Liver (tissue), 9 donors: Measurements from ENCODE around the gene SP1. TPM values are rescaled to one million over a fixed set of nuclear protein-coding genes. Genes with fewer than 3 reads are reported as not detected.

Source experiments
- DNase-seq: peaks from one replicate; pipeline ENCODE4 v3.0.0-alpha.2; 2017; ENCODE audit warnings: low spot score
- H3K27ac ChIP-seq, 2 donors: one replicate each; pipeline ENCODE4 v1.7.0; 2013; ENCODE audit warnings: inconsistent platforms in 2 of 2, low read length in 2 of 2, control low read depth in 1 of 2, low read depth in 1 of 2, mild to moderate bottlenecking in 1 of 2
- H3K27me3 ChIP-seq, 4 donors: one replicate each; pipeline versions ENCODE4 v1.6.1 to v1.7.0; 2013; ENCODE audit warnings: low read length in 3 of 4, inconsistent platforms in 1 of 4, mild to moderate bottlenecking in 1 of 4, moderate library complexity in 1 of 4; ENCODE audit not compliant: control insufficient read depth in 4 of 4, insufficient read depth in 4 of 4
- H3K36me3 ChIP-seq, 4 donors: one replicate each; pipeline versions ENCODE4 v1.6.1 to v1.7.0; 2013; ENCODE audit warnings: low read length in 3 of 4, mild to moderate bottlenecking in 3 of 4, low read depth in 1 of 4, moderate library complexity in 1 of 4; ENCODE audit not compliant: control insufficient read depth in 4 of 4, insufficient read depth in 3 of 4
- H3K4me1 ChIP-seq, 4 donors: one replicate each; pipeline versions ENCODE4 v1.6.1 to v1.7.0; 2013; ENCODE audit warnings: low read length in 3 of 4, mild to moderate bottlenecking in 3 of 4, moderate library complexity in 1 of 4; ENCODE audit not compliant: control insufficient read depth in 4 of 4, insufficient read depth in 4 of 4
- H3K4me3 ChIP-seq, 3 donors: one replicate each; pipeline versions ENCODE4 v1.6.1 to v1.7.0; 2013; ENCODE audit warnings: low read length in 3 of 3, control low read depth in 1 of 3, low read depth in 1 of 3, mild to moderate bottlenecking in 1 of 3
- H3K9ac ChIP-seq, 2 donors: one replicate each; pipeline ENCODE4 v1.7.0; 2013; ENCODE audit warnings: low read length in 2 of 2, mild to moderate bottlenecking in 2 of 2, moderate library complexity in 2 of 2, control low read depth in 1 of 2, low read depth in 1 of 2
- H3K9me3 ChIP-seq, 4 donors: one replicate each; pipeline versions ENCODE4 v1.6.1 to v1.7.0; 2013; ENCODE audit warnings: low read length in 3 of 4; ENCODE audit not compliant: control insufficient read depth in 4 of 4
- ATF3 ChIP-seq: IDR thresholded peaks from 2 replicates; pipeline ENCODE4 v1.6.1; 2016; ENCODE audit warnings: antibody characterized with exemption
- CTCF ChIP-seq: fragments of 150-350 bp; IDR thresholded peaks from 2 replicates; pipeline ENCODE4 v1.5.1; 2017; ENCODE audit warnings: improper control_type of control experiment, low read depth, low read length; ENCODE audit not compliant: missing input control
- EGR1 ChIP-seq, 2 donors: IDR thresholded peaks; 2 replicates each; pipeline ENCODE4 v1.6.1; 2016 to 2018; ENCODE audit warnings: antibody characterized with exemption in 2 of 2, low read depth in 2 of 2
- GABPA ChIP-seq, 2 donors: IDR thresholded peaks in 1 of 2; conservative IDR thresholded peaks in 1 of 2; 2 replicates each; pipeline ENCODE4 v1.6.1; 2016; ENCODE audit warnings: antibody characterized with exemption in 2 of 2, mild to moderate bottlenecking in 1 of 2, moderate library complexity in 1 of 2
- HNF4A ChIP-seq, 2 donors: conservative IDR thresholded peaks; 2 replicates each; pipeline ENCODE4 v1.6.1; 2016; ENCODE audit warnings: antibody characterized with exemption in 2 of 2, mild to moderate bottlenecking in 2 of 2
- HNF4G ChIP-seq: IDR thresholded peaks from 2 replicates; pipeline ENCODE4 v1.6.1; 2016; ENCODE audit warnings: antibody characterized with exemption
- JUND ChIP-seq, 2 donors: IDR thresholded peaks; 2 replicates each; pipeline ENCODE4 v1.6.1; 2016; ENCODE audit warnings: antibody characterized with exemption in 2 of 2
- REST ChIP-seq: IDR thresholded peaks from 2 replicates; pipeline ENCODE4 v1.6.1; 2016; ENCODE audit warnings: antibody characterized with exemption, mild to moderate bottlenecking
- RXRA ChIP-seq, 2 donors: IDR thresholded peaks; 2 replicates each; pipeline ENCODE4 v1.6.1; 2017 to 2018; ENCODE audit warnings: antibody characterized with exemption in 2 of 2, mild to moderate bottlenecking in 1 of 2
- SP1 ChIP-seq: IDR thresholded peaks from 2 replicates; pipeline ENCODE4 v1.6.1; 2018; ENCODE audit warnings: antibody characterized with exemption, mild to moderate bottlenecking
- YY1 ChIP-seq: IDR thresholded peaks from 2 replicates; pipeline ENCODE4 v1.6.1; 2016; ENCODE audit warnings: antibody characterized with exemption, mild to moderate bottlenecking
- ZBTB33 ChIP-seq: IDR thresholded peaks from 2 replicates; pipeline ENCODE4 v1.6.1; 2016; ENCODE audit warnings: antibody characterized with exemption
- WGBS: extraction: QIAGEN DNeasy Blood & Tissue Kit; methylation state at CpG from one replicate; pipeline ENCODE4 v1.1.7; 2013; 5-methylcytosine and 5-hydroxymethylcytosine counted together
- polyA plus RNA-seq, 2 donors: library from polyadenylated mRNA; stranded (reverse) in 1 of 2; unstranded in 1 of 2; fragments of 200-250 nt in 1 of 2; fragments of >200 nt in 1 of 2; fragmentation: Nextera tagmentation in 1 of 2; extraction: Ambion mirVana in 1 of 2; gene quantifications; one replicate each; pipeline versions ENCODE4 v1.2.1 to v1.2.3, GENCODE V29; 2013 to 2015
- total RNA-seq, 2 donors: library from RNA; depleted of rRNA; stranded (reverse); fragments of >200 nt; gene quantifications; one replicate each; pipeline ENCODE4 v1.2.3, GENCODE V29; 2014
- donor health status: healthy.
- donor health status: healthy.
- donor health status: healthy.
- donor health status: healthy.
- donor health status: healthy.

SP1 gene
- total and polyA plus RNA-seq, 4 donors = 3.8 to 36.5 (median 18.2) TPM

DNA sequence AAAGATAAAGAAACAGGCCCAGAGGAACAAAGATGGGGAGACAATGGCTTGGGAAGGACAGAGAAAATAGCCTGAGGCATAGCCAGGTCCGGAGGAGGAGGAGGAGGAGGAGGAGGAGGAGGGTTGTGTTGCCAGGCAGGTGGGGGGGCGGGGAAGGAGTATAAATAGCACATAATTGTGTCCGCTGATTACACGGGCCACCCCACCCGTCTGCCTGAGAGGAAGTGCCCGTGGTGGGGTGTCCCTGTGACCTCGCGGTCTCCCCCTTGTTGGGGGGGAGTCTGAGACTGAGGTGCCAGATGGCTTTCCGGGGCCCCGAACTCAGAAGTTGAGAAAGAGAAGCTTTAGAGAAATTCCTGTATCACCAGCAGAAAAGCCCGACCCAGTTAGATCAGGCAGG, 42.0 kb upstream of the SP1 start:
- Histone ChIP-seq H3K36me3 (no peaks in the 10 kb centered on the region), H3K4me3 (no peak overlapping the region), H3K9ac (no peak overlapping the region), H3K9me3 (no peaks in the 10 kb centered on the region), H3K4me1 (no peaks in the 10 kb centered on the region), H3K27ac (no peak overlapping the region), H3K27me3 (peaks cover 0 to 2% (median 0%) of the 10 kb centered on the region in 4 donors)
- TF ChIP-seq HNF4A (conservative IDR thresholded peaks at IDR 0.05) (no peak), EGR1 (IDR thresholded peaks at IDR 0.05; ENCODE audit: low read depth in 2 of 2) (no peak), CTCF (no peak), ATF3 (no peak), ZBTB33 (no peak), RXRA (IDR thresholded peaks at IDR 0.05) (no peak), JUND (IDR thresholded peaks at IDR 0.05) (no peak), YY1 (no peak)
- no peak for DNase-seq
- WGBS = 39% methylated on average over 11 of the region's 11 CpGs

DNA sequence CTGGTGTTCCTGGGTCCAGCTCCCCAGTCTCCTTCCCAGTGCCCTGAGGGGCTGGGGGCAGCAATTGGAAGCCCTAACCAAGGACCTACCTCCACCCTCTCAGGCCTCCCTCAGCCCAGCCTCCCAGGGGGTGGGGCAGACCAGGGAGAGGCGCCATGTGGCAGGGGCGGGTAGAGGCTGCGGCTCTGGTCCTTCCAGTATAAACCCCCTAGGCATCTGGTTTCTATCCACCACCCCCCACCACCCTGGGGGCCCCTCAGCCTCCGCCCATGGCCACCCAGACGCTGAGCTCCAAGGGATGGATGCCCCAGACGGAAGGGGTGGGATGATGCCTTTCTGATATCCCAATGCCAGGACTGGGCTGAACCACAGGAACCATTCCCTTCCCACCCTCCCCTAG, 41.1 kb upstream of the SP1 start:
- no peak for DNase-seq
- no peak for TF ChIP-seq JUND (IDR thresholded peaks at IDR 0.05)
- TF ChIP-seq YY1 = no peak
- no peak for TF ChIP-seq HNF4G
- no peak for TF ChIP-seq SP1
- TF ChIP-seq GABPA (IDR thresholded peaks at IDR 0.05 in 1 of 2, conservative IDR thresholded peaks at IDR 0.05 in 1 of 2) = no peak
- TF ChIP-seq REST = no peak
- H3K36me3 ChIP-seq = no peaks in the 10 kb centered on the region
- H3K4me3 ChIP-seq = no peak overlapping the region
- no peaks in the 10 kb centered on the region for H3K4me1 ChIP-seq
- 64% methylated on average over 6 of the region's 6 CpGs for WGBS
- H3K9ac ChIP-seq = no peak overlapping the region
- no peak overlapping the region for H3K27ac ChIP-seq
- H3K9me3 ChIP-seq = no peaks in the 10 kb centered on the region
- peaks cover 0 to 2% (median 0%) of the 10 kb centered on the region in 4 donors for H3K27me3 ChIP-seq
